IMR-90 (cell line): ENCODE measurements around the gene ADAMTSL4. TPM values are rescaled to one million over a fixed set of nuclear protein-coding genes. Genes with fewer than 3 reads are reported as not detected.
A peak's percentile ranks its signal among the peaks of the same experiment; 100 is the strongest.

ENCODE experiments used
- ATAC-seq: fragments of 200-7000 bp; cut with Tn5 transposase; 2 replicates; pipeline ENCODE4 v1.9.1; 2020; ENCODE audit warnings: low read depth, mild to moderate bottlenecking, moderate library complexity
- BruUV-seq: library from RNA; stranded (reverse); fragments of 400-500 nt; replicated peaks from 2 replicates; lab custom pipeline; 2021; lab: Mats Ljungman, UMichigan
- CTCF ChIA-PET: fragments of 300-600 bp; formaldehyde crosslinking; extraction: SDS; loops from one replicate; lab custom pipeline; 2021; ENCODE audit warnings: antibody characterized with exemption; lab: Yijun Ruan, JAX
- POLR2A ChIA-PET: fragments of 300-600 bp; sonication (Branson Sonifier 250); formaldehyde crosslinking; loops from one replicate; lab custom pipeline; 2022; ENCODE audit warnings: antibody characterized with exemption; ENCODE audit not compliant: unreplicated experiment; lab: Charles Lee
- DNase-seq: peaks from one replicate; pipeline ENCODE4 v3.0.0; 2013
- H2AFZ ChIP-seq: replicated peaks from 2 replicates; pipeline ENCODE3; 2013; ENCODE audit warnings: low read length, mild to moderate bottlenecking; ENCODE audit not compliant: poor library complexity
- H2AK5ac ChIP-seq: 2 replicates; pipeline ENCODE4 v1.6.1; 2013; ENCODE audit warnings: low read depth, low read length, inconsistent platforms
- H2AK9ac ChIP-seq: replicated peaks from 2 replicates; pipeline ENCODE3; 2013; ENCODE audit warnings: mild to moderate bottlenecking, low read depth, low read length, moderate library complexity; ENCODE audit not compliant: poor library complexity
- H2BK120ac ChIP-seq: 2 replicates; pipeline ENCODE4 v1.6.1; 2013; ENCODE audit warnings: low read depth, low read length, inconsistent platforms
- H2BK15ac ChIP-seq: 3 replicates; pipeline ENCODE4 v1.6.1; 2013; ENCODE audit warnings: low read depth, low read length, inconsistent platforms
- H2BK20ac ChIP-seq: 2 replicates; pipeline ENCODE4 v1.6.1; 2013; ENCODE audit warnings: low read depth, mild to moderate bottlenecking, inconsistent platforms, low read length, moderate library complexity
- H2BK5ac ChIP-seq: 2 replicates; pipeline ENCODE4 v1.6.1; 2013; ENCODE audit warnings: mild to moderate bottlenecking, low read depth, low read length, inconsistent platforms; ENCODE audit not compliant: poor library complexity, severe bottlenecking
- H3K14ac ChIP-seq: replicated peaks from 2 replicates; pipeline ENCODE4 v1.6.1; 2013; ENCODE audit warnings: low read depth, low read length, inconsistent platforms
- H3K18ac ChIP-seq: 2 replicates; pipeline ENCODE4 v1.6.1; 2013; ENCODE audit warnings: low read depth, low read length, control low read depth
- H3K23ac ChIP-seq: 2 replicates; pipeline ENCODE4 v1.6.1; 2013; ENCODE audit warnings: low read depth, low read length, inconsistent platforms
- H3K27ac ChIP-seq: 2 replicates; pipeline ENCODE4 v1.5.1; 2013; ENCODE audit warnings: mild to moderate bottlenecking, control low read depth, low read length; ENCODE audit not compliant: insufficient read depth
- H3K27me3 ChIP-seq: 2 replicates; pipeline ENCODE4 v1.6.1; 2013; ENCODE audit warnings: low read length; ENCODE audit not compliant: control insufficient read depth, insufficient read depth
- H3K36me3 ChIP-seq: 2 replicates; pipeline ENCODE4 v1.6.1; 2013; ENCODE audit warnings: low read length, mixed read lengths; ENCODE audit not compliant: control insufficient read depth, insufficient read depth
- H3K4ac ChIP-seq: 2 replicates; pipeline ENCODE4 v1.6.1; 2013; ENCODE audit warnings: low read depth, low read length, inconsistent platforms
- H3K4me1 ChIP-seq: 2 replicates; pipeline ENCODE4 v1.6.1; 2013; ENCODE audit warnings: low read length, mixed read lengths; ENCODE audit not compliant: control insufficient read depth, insufficient read depth
- H3K4me2 ChIP-seq: 2 replicates; pipeline ENCODE4 v1.6.1; 2013; ENCODE audit warnings: low read depth, mild to moderate bottlenecking, control low read depth, low read length, moderate library complexity
- H3K4me3 ChIP-seq: 2 replicates; pipeline ENCODE4 v1.5.1; 2013; ENCODE audit warnings: low read depth, mild to moderate bottlenecking, control low read depth, low read length, moderate library complexity; ENCODE audit not compliant: insufficient read depth
- H3K56ac ChIP-seq: 2 replicates; pipeline ENCODE4 v1.6.1; 2013; ENCODE audit warnings: low read length, inconsistent platforms; ENCODE audit not compliant: insufficient read depth; ENCODE audit errors: extremely low read depth
- H3K79me1 ChIP-seq, 2 experiments: 2 replicates each; pipeline ENCODE4 v1.6.1; 2013; ENCODE audit warnings: low read length in 2 of 2, inconsistent platforms in 1 of 2, low read depth in 1 of 2
- H3K9ac ChIP-seq: 2 replicates; pipeline ENCODE4 v1.6.1; 2013; ENCODE audit warnings: low read depth, low read length, control low read depth
- H3K9me1 ChIP-seq: 2 replicates; pipeline ENCODE4 v1.6.1; 2013; ENCODE audit warnings: low read length, inconsistent platforms; ENCODE audit not compliant: insufficient read depth
- H3K9me3 ChIP-seq: 2 replicates; pipeline ENCODE4 v1.6.1; 2013; ENCODE audit warnings: low read length; ENCODE audit not compliant: control insufficient read depth, insufficient read depth
- H4K20me1 ChIP-seq: 2 replicates; pipeline ENCODE4 v1.6.1; 2013; ENCODE audit warnings: low read length, inconsistent platforms; ENCODE audit not compliant: insufficient read depth
- H4K5ac ChIP-seq: 2 replicates; pipeline ENCODE4 v1.6.1; 2013; ENCODE audit warnings: mild to moderate bottlenecking, low read depth, low read length, control low read depth
- H4K8ac ChIP-seq, 2 experiments: 2 replicates each; pipeline ENCODE4 v1.6.1; 2013; ENCODE audit warnings: low read depth in 2 of 2, low read length in 2 of 2, control low read depth in 1 of 2, inconsistent platforms in 1 of 2
- H4K91ac ChIP-seq: 2 replicates; pipeline ENCODE4 v1.6.1; 2013; ENCODE audit warnings: low read depth, low read length, inconsistent platforms; ENCODE audit not compliant: insufficient read depth
- BHLHE40 ChIP-seq: fragments of 150-350 bp; IDR thresholded peaks from 2 replicates; pipeline ENCODE4 v1.6.1; 2016; ENCODE audit warnings: mild to moderate bottlenecking, low read depth, low read length
- CEBPB ChIP-seq: IDR thresholded peaks from 2 replicates; pipeline ENCODE4 v1.6.1; 2012; ENCODE audit warnings: low read depth, low read length, improper control_type of control experiment
- CHD1 ChIP-seq: IDR thresholded peaks from 2 replicates; pipeline ENCODE4 v1.6.1; 2012; ENCODE audit warnings: low read depth, low read length, improper control_type of control experiment
- FOS ChIP-seq: fragments of 150-350 bp; IDR thresholded peaks from 2 replicates; pipeline ENCODE4 v1.6.1; 2016; ENCODE audit warnings: low read depth, low read length
- MAFK ChIP-seq: IDR thresholded peaks from 2 replicates; pipeline ENCODE4 v1.6.1; 2012; ENCODE audit warnings: low read depth, low read length, improper control_type of control experiment
- MAZ ChIP-seq: IDR thresholded peaks from 2 replicates; pipeline ENCODE4 v1.6.1; 2012; ENCODE audit warnings: low read depth, mild to moderate bottlenecking, low read length, improper control_type of control experiment, moderate library complexity, borderline replicate concordance
- MXI1 ChIP-seq: IDR thresholded peaks from 2 replicates; pipeline ENCODE4 v1.6.1; 2012; ENCODE audit warnings: low read depth, mild to moderate bottlenecking, low read length, moderate library complexity, borderline replicate concordance
- NFE2L2 ChIP-seq: fragments of 150-350 bp; IDR thresholded peaks from 2 replicates; pipeline ENCODE4 v1.6.1; 2016; ENCODE audit warnings: low read depth, mild to moderate bottlenecking, low read length
- POLR2A ChIP-seq: IDR thresholded peaks from 2 replicates; pipeline ENCODE4 v1.6.1; 2012; ENCODE audit warnings: mild to moderate bottlenecking, low read depth, low read length
- RAD21 ChIP-seq: IDR thresholded peaks from 2 replicates; pipeline ENCODE4 v1.6.1; 2012; ENCODE audit warnings: low read length, improper control_type of control experiment
- RCOR1 ChIP-seq: IDR thresholded peaks from 2 replicates; pipeline ENCODE4 v1.6.1; 2012; ENCODE audit warnings: mild to moderate bottlenecking, low read length, improper control_type of control experiment; ENCODE audit not compliant: insufficient replicate concordance
- RFX5 ChIP-seq: IDR thresholded peaks from 2 replicates; pipeline ENCODE4 v1.8.0; 2012; ENCODE audit warnings: low read depth, mild to moderate bottlenecking, low read length, moderate library complexity
- SMC3 ChIP-seq: fragments of 150-350 bp; IDR thresholded peaks from 2 replicates; pipeline ENCODE4 v1.6.1; 2016; ENCODE audit warnings: low read depth, mild to moderate bottlenecking, antibody characterized with exemption, low read length, moderate library complexity
- WGBS, 2 experiments: methylation state at CpG; one replicate each; pipeline versions ENCODE4 v1.1.5 to v1.1.7; 2013; ENCODE audit warnings: missing lambda C conversion rate in 2 of 2; ENCODE audit not compliant: insufficient read length in 1 of 2; ENCODE audit errors: extremely low coverage in 2 of 2; 5-methylcytosine and 5-hydroxymethylcytosine counted together
- dilution Hi-C: fragments of 300-500 bp; cut with HindIII; formaldehyde crosslinking; loops from one replicate; pipeline ENCODE4 v1.14.3; 2018; ENCODE audit warnings: low sequenced_read_pairs; ENCODE audit not compliant: unreplicated experiment
- in situ Hi-C: fragments of 300-500 bp; cut with MboI; formaldehyde crosslinking; loops from 3 replicates; pipeline ENCODE4 v1.14.3; 2019; ENCODE audit warnings: low sequenced_read_pairs, inconsistent platforms, mixed read lengths
- intact Hi-C: fragments of 100-400 bp; cut with micrococcal nuclease; formaldehyde crosslinking; loops from 2 replicates; pipeline ENCODE4 v1.10.0; 2022
- polyA plus RNA-seq, 3 experiments: library from polyadenylated mRNA; depleted of rRNA; stranded (reverse); fragments of >200 nt; gene quantifications; 2 replicates each; pipeline ENCODE4 v1.2.3, GENCODE V29; 2012; ENCODE audit warnings: low replicate concordance in 1 of 3
- total RNA-seq: library from RNA; depleted of rRNA; stranded (reverse); fragments of >200 nt; gene quantifications from 2 replicates; pipeline ENCODE4 v1.2.3, GENCODE V29; 2012
- TF ChIP-seq, protein P1 (sequence below): fragments of 150-350 bp; IDR thresholded peaks from 2 replicates; pipeline ENCODE4 v1.6.1; 2016; ENCODE audit warnings: low read depth, mild to moderate bottlenecking, low read length, moderate library complexity, borderline replicate concordance
- TF ChIP-seq, protein P2 (sequence below): fragments of 150-350 bp; IDR thresholded peaks from 2 replicates; pipeline ENCODE4 v1.6.1; 2017; ENCODE audit warnings: mild to moderate bottlenecking, antibody characterized with exemption, low read length, low read depth

Gene ADAMTSL4
- total and polyA plus RNA-seq, 2 of the 4 experiments (the other 2 are of a cell fraction), result 0.54 to 12.2 TPM

GRCh38 chr1:150537732-150538684 lies 11.2 kb upstream of the ADAMTSL4 start:
- DNase-seq (peak; percentile 87), ATAC-seq (peak; percentile 93)
- in situ Hi-C loops, result no loop called here
- peak overlapping the region; percentile 78 for H3K18ac ChIP-seq
- peak overlapping the region; percentile 83 for H3K27ac ChIP-seq
- no peaks in the 10 kb centered on the region for H3K27me3 ChIP-seq
- peak overlapping the region; percentile 97 for H2BK120ac ChIP-seq
- peak overlapping the region; percentile 96 for H2BK5ac ChIP-seq
- ChIA-PET POLR2A (interaction anchor here (0.5 kb wide), 2 partner anchors 41 to 458 kb away, joined by 3 to 7 read pairs; no protein-coding TSS in a partner anchor), CTCF (interaction anchor here (0.6 to 2.7 kb wide), 6 partner anchors 10 to 282 kb away, joined by 3 to 13 read pairs (median 3); partner anchors contain the start of gene FALEC)
- peak overlapping the region; percentile 80 for H3K23ac ChIP-seq
- peak overlapping the region; percentile 95 for H2AK9ac ChIP-seq
- peak overlapping the region; percentile 69 for H3K9ac ChIP-seq
- H2AFZ ChIP-seq, result peak overlapping the region; percentile 86
- peak overlapping the region; percentile 94 for H3K4ac ChIP-seq
- H2BK15ac ChIP-seq, result peak overlapping the region; percentile 91; the same call in 2 of the 3 replicates
- 46% methylated on average over 6 of the region's 17 CpGs; no CpG with 5 or more reads in 1 of the 2 experiments for WGBS, 2 experiments
- H3K36me3 ChIP-seq, result no peaks in the 10 kb centered on the region
- H4K5ac ChIP-seq, result peak overlapping the region; percentile 79
- H3K4me2 ChIP-seq, result no peak overlapping the region
- no TSS peak for BruUV-seq
- H2AK5ac ChIP-seq, result peak overlapping the region; percentile 89
- H3K56ac ChIP-seq, result peak overlapping the region; percentile 86
- intact Hi-C loops, result loop anchor here (10.0 kb wide), 1 partner anchor 173 kb away; the partner anchor contains the start of gene RPRD2
- H2BK20ac ChIP-seq, result peak overlapping the region; percentile 76
- dilution Hi-C loops, result no loop called here
- H3K79me1 ChIP-seq, result 0 out of 4 replicates have a peak, but pooled peaks cover 0 to 4% of the 10 kb centered on the region in 2 experiments
- peak overlapping the region; percentile 77 to 96 for H4K8ac ChIP-seq
- H3K9me1 ChIP-seq, result peaks cover 23% of the 10 kb centered on the region
- no peaks in the 10 kb centered on the region for H4K20me1 ChIP-seq
- H3K14ac ChIP-seq, result peak overlapping the region; percentile 87
- peak overlapping the region; percentile 99 for H4K91ac ChIP-seq
- H3K4me1 ChIP-seq, result peaks cover 27% of the 10 kb centered on the region
- H3K4me3 ChIP-seq, result no peak overlapping the region
- no peaks in the 10 kb centered on the region for H3K9me3 ChIP-seq
- TF ChIP-seq CEBPB, result no peak
- TF ChIP-seq RAD21, result no peak
- no peak for TF ChIP-seq SMC3
- TF ChIP-seq RFX5, result no peak
- no peak for TF ChIP-seq RCOR1
- TF ChIP-seq, protein P1, sequence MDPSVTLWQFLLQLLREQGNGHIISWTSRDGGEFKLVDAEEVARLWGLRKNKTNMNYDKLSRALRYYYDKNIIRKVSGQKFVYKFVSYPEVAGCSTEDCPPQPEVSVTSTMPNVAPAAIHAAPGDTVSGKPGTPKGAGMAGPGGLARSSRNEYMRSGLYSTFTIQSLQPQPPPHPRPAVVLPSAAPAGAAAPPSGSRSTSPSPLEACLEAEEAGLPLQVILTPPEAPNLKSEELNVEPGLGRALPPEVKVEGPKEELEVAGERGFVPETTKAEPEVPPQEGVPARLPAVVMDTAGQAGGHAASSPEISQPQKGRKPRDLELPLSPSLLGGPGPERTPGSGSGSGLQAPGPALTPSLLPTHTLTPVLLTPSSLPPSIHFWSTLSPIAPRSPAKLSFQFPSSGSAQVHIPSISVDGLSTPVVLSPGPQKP, result no peak
- no peak for TF ChIP-seq POLR2A
- TF ChIP-seq MAZ, result peak; percentile 68; the same call in 1 of the 2 replicates
- no peak for TF ChIP-seq BHLHE40
- no peak for TF ChIP-seq NFE2L2
- TF ChIP-seq CHD1, result no peak
- TF ChIP-seq, protein P2, sequence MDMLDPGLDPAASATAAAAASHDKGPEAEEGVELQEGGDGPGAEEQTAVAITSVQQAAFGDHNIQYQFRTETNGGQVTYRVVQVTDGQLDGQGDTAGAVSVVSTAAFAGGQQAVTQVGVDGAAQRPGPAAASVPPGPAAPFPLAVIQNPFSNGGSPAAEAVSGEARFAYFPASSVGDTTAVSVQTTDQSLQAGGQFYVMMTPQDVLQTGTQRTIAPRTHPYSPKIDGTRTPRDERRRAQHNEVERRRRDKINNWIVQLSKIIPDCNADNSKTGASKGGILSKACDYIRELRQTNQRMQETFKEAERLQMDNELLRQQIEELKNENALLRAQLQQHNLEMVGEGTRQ, result no peak
- no peak for TF ChIP-seq MAFK
- TF ChIP-seq FOS, result 0 out of 2 replicates have a peak, but pooled peaks have one; percentile 3
- no peak for TF ChIP-seq MXI1
